Endothelial cell of umbilical vein (primary cell): ENCODE results near the gene ITSN2. TPM values are rescaled to one million over a fixed set of nuclear protein-coding genes. Genes with fewer than 3 reads are reported as not detected.
"Not testable (repeated sequence)": the region's sequence is repeated elsewhere in the genome, so short reads cannot be mapped to it uniquely, and the experiment has no call there.

Source experiments
- BruUV-seq: library from RNA; stranded (reverse); fragments of 400-500 nt; replicated peaks from 2 replicates; lab custom pipeline; 2021; lab: Mats Ljungman, UMichigan
- CTCF ChIA-PET: fragments of 300-600, 350-600 bp; sonication (Branson Sonifier 250); formaldehyde crosslinking; loops from one replicate; lab custom pipeline; 2021; ENCODE audit warnings: antibody characterized with exemption, inconsistent platforms; lab: Charles Lee
- POLR2A ChIA-PET: fragments of 300-600, 350-600 bp; sonication (Branson Sonifier 250); formaldehyde crosslinking; loops from one replicate; lab custom pipeline; 2021; ENCODE audit warnings: antibody characterized with exemption, inconsistent platforms; lab: Charles Lee
- DNase-seq: peaks from one replicate; pipeline ENCODE4 v3.0.0-alpha.2; 2011; ENCODE audit warnings: low read depth, low spot score
- FAIRE-seq: peaks from 2 replicates; lab custom pipeline; 2011; peaks lifted over from hg19 to GRCh38; lab: Jason Lieb, UNC
- H2AFZ ChIP-seq: 2 replicates; pipeline ENCODE4 v1.6.0; 2012; ENCODE audit warnings: low read depth, low read length, control low read depth, inconsistent platforms
- H3K27ac ChIP-seq: 2 replicates; pipeline ENCODE4 v1.5.1; 2011; ENCODE audit warnings: low read depth, mild to moderate bottlenecking, control low read depth, low read length, moderate library complexity; ENCODE audit not compliant: insufficient read depth
- H3K27me3 ChIP-seq, 2 experiments: 2 replicates each; pipeline versions ENCODE4 v1.6.0 to v1.6.1; 2011; ENCODE audit warnings: low read length in 2 of 2, mixed read lengths in 1 of 2; ENCODE audit not compliant: control insufficient read depth in 2 of 2, insufficient read depth in 2 of 2
- H3K36me3 ChIP-seq, 2 experiments: 2 replicates in 1 of 2; 3 replicates in 1 of 2; pipeline ENCODE4 v1.5.1; 2011; ENCODE audit warnings: low read length in 2 of 2, mild to moderate bottlenecking in 1 of 2, moderate library complexity in 1 of 2; ENCODE audit not compliant: control insufficient read depth in 2 of 2, insufficient read depth in 2 of 2; ENCODE audit errors: extremely low read depth in 1 of 2
- H3K4me1 ChIP-seq: 3 replicates; pipeline ENCODE4 v1.5.1; 2011; ENCODE audit warnings: mild to moderate bottlenecking, low read length; ENCODE audit not compliant: control insufficient read depth, insufficient read depth; ENCODE audit errors: extremely low read depth
- H3K4me2 ChIP-seq: 2 replicates; pipeline ENCODE4 v1.6.1; 2011; ENCODE audit warnings: low read length, control low read depth, mixed read lengths; ENCODE audit not compliant: insufficient read depth
- H3K4me3 ChIP-seq, 3 experiments: fragments of 200-600 bp in 1 of 3; sonication (generic), shearing (Covaris generic) in 1 of 3; replicated peaks in 1 of 3; 2 replicates each; pipeline ENCODE4 v1.5.1; 2011 to 2016; ENCODE audit warnings: control low read depth in 3 of 3, low read length in 3 of 3, mild to moderate bottlenecking in 2 of 3, inconsistent platforms in 1 of 3, low read depth in 1 of 3, moderate library complexity in 1 of 3; ENCODE audit not compliant: insufficient read depth in 1 of 3
- H3K79me2 ChIP-seq: 2 replicates; pipeline ENCODE4 v1.6.0; 2012; ENCODE audit warnings: low read length, inconsistent platforms; ENCODE audit not compliant: control insufficient read depth, insufficient read depth
- H3K9ac ChIP-seq: replicated peaks from 2 replicates; pipeline ENCODE3; 2011; ENCODE audit warnings: low read length, control low read depth; ENCODE audit not compliant: insufficient read depth; ENCODE audit errors: extremely low read depth
- H3K9me1 ChIP-seq: replicated peaks from 3 replicates; pipeline ENCODE4 v1.6.0; 2011; ENCODE audit warnings: mild to moderate bottlenecking, low read length; ENCODE audit not compliant: control insufficient read depth, insufficient read depth; ENCODE audit errors: extremely low read depth
- H3K9me3 ChIP-seq: replicated peaks from 2 replicates; pipeline ENCODE4 v1.5.1; 2012; ENCODE audit warnings: low read length, inconsistent platforms; ENCODE audit not compliant: control insufficient read depth, insufficient read depth
- H4K20me1 ChIP-seq: replicated peaks from 2 replicates; pipeline ENCODE3; 2011; ENCODE audit warnings: mild to moderate bottlenecking, low read length; ENCODE audit not compliant: control insufficient read depth, insufficient read depth; ENCODE audit errors: extremely low read depth
- EZH2 ChIP-seq: IDR thresholded peaks from 2 replicates; pipeline ENCODE4 v1.6.1; 2012; ENCODE audit warnings: borderline replicate concordance, low read depth, mild to moderate bottlenecking, moderate library complexity, low read length, inconsistent platforms; ENCODE audit not compliant: severe bottlenecking
- FOS ChIP-seq: IDR thresholded peaks from 2 replicates; pipeline ENCODE4 v1.6.1; 2011; ENCODE audit warnings: mild to moderate bottlenecking, low read length, moderate library complexity, borderline replicate concordance; ENCODE audit not compliant: insufficient read depth
- GATA2 ChIP-seq: IDR thresholded peaks from 2 replicates; pipeline ENCODE4 v1.7.0; 2011; ENCODE audit warnings: low read depth, mild to moderate bottlenecking, moderate library complexity, mixed read lengths, low read length; ENCODE audit not compliant: insufficient read length, insufficient read depth
- JUN ChIP-seq: IDR thresholded peaks from 2 replicates; pipeline ENCODE4 v1.6.1; 2011; ENCODE audit warnings: borderline replicate concordance, low read depth; ENCODE audit not compliant: insufficient read length, insufficient read depth
- MYC ChIP-seq: IDR thresholded peaks from one replicate; pipeline ENCODE4 v1.6.1; 2011; ENCODE audit warnings: mild to moderate bottlenecking, low read depth, low read length
- POLR2A ChIP-seq: IDR thresholded peaks from 2 replicates; pipeline ENCODE4 v1.6.1; 2012; ENCODE audit warnings: low read depth, mild to moderate bottlenecking, control low read depth, low read length
- POLR2AphosphoS5 ChIP-seq: IDR thresholded peaks from 2 replicates; pipeline ENCODE4 v1.6.1; 2012; ENCODE audit warnings: low read depth, mild to moderate bottlenecking, control low read depth, low read length, moderate library complexity; ENCODE audit not compliant: insufficient read depth
- dilution Hi-C: fragments of 300-500 bp; cut with MboI; formaldehyde crosslinking; loops from one replicate; pipeline ENCODE4 v1.15.0; 2019; ENCODE audit warnings: low sequenced_read_pairs; ENCODE audit not compliant: extremely low pct_ligation_motif_present
- intact Hi-C: fragments of 100-400 bp; cut with micrococcal nuclease; formaldehyde crosslinking; loops from one replicate; pipeline ENCODE4 v1.10.0; 2022
- polyA plus RNA-seq, 4 experiments: library from polyadenylated mRNA; depleted of rRNA in 3 of 4; stranded (reverse) in 3 of 4; unstranded in 1 of 4; fragments of >200 nt; gene quantifications; 2 replicates each; pipeline versions ENCODE4 v1.2.1 to v1.2.3, GENCODE V29; 2011 to 2012; ENCODE audit warnings: missing spikeins in 1 of 4
- total RNA-seq: library from RNA; stranded (reverse); gene quantifications from 2 replicates; pipeline ENCODE4 v1.2.3, GENCODE V29; 2021
- TF ChIP-seq, protein P1 (sequence below), 2 donors: IDR thresholded peaks; 1 replicate in 1 of 2; 2 replicates in 1 of 2; pipeline ENCODE4 v1.5.1; 2011; ENCODE audit warnings: low read length in 2 of 2, mild to moderate bottlenecking in 2 of 2, moderate library complexity in 2 of 2, control low read depth in 1 of 2, inconsistent platforms in 1 of 2, low read depth in 1 of 2; ENCODE audit not compliant: insufficient read depth in 1 of 2; ENCODE audit errors: extremely low read depth in 1 of 2
- TF ChIP-seq, protein P2 (sequence below): IDR thresholded peaks from 2 replicates; pipeline ENCODE4 v1.6.1; 2011; ENCODE audit not compliant: insufficient read depth, insufficient read length

The ITSN2 gene
- total and polyA plus RNA-seq, 2 donors (not counting 3 experiments of a cell fraction or from before 2014, with no cell fraction given) = 30.5 to 56.8 TPM

DNA sequence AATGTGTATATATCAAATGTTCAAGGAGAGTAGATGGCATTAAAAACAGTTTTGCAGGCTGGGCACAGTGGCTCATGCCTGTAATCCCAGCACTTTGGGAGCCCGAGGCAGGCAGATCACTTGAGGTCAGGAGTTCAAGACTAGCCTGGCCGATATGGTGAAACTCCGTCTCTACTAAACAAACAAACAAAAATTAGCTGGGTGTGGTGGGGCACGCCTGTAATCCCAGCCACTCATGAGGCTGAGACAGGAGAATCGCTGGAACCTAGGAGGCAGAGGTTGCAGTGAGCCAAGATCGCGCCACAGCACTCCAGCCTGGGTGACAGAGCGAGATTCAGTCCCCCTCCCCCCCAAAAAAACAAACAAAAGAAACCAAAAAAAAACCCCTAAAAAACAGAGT, 48.4 kb upstream of the ITSN2 start:
- H3K79me2 ChIP-seq, H3K4me2 ChIP-seq, DNase-seq, POLR2A ChIA-PET, FAIRE-seq, dilution Hi-C loops, intact Hi-C loops, H3K36me3 ChIP-seq, H3K9me1 ChIP-seq, H3K4me1 ChIP-seq, H3K4me3 ChIP-seq, H3K9me3 ChIP-seq, H2AFZ ChIP-seq, H3K27ac ChIP-seq, H3K27me3 ChIP-seq, H4K20me1 ChIP-seq, H3K9ac ChIP-seq, BruUV-seq: not testable (repeated sequence)
- CTCF ChIA-PET = interaction anchor here (0.6 to 7.5 kb wide), 10 partner anchors 9 to 816 kb away, joined by 3 to 198 read pairs (median 8); no protein-coding TSS in a partner anchor

DNA sequence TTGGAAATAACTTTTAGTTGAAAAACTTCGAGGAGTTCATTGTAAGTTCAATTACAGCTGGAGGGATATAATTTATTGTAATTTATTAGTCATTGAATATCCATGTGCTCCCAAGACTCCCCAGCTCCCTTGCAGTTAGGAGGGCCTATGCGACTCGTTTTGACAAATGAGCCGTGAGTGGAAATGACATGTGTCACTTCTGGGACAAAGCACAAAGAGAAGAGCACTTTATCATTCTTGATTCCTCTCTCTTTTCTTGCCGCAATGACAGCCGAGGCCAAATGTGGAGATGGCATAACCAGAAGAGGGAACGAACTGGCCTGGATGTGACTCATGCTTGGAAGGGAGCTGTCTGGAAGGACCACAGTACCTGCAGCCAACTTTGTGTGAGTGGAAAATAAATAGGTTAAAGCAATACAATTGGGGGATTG, 44.2 kb upstream of the ITSN2 start:
- H4K20me1 ChIP-seq = no peaks in the 10 kb centered on the region
- dilution Hi-C loops (no loop called here), intact Hi-C loops (no loop called here)
- no peaks in the 10 kb centered on the region for H3K9me1 ChIP-seq
- H3K36me3 ChIP-seq = no peaks in the 10 kb centered on the region
- H2AFZ ChIP-seq = no peak overlapping the region
- FAIRE-seq = no peak
- no peaks in the 10 kb centered on the region for H3K79me2 ChIP-seq
- H3K27me3 ChIP-seq = peaks cover 2 to 5% of the 10 kb centered on the region in 2 experiments
- H3K9ac ChIP-seq = no peak overlapping the region
- no peak overlapping the region for H3K27ac ChIP-seq
- ChIA-PET POLR2A (no interaction called here), CTCF (interaction anchor here (0.8 to 2.1 kb wide), 2 partner anchors 18 to 423 kb away, joined by 4 to 10 read pairs; no protein-coding TSS in a partner anchor)
- H3K4me2 ChIP-seq = no peak overlapping the region
- TF ChIP-seq, protein P1, sequence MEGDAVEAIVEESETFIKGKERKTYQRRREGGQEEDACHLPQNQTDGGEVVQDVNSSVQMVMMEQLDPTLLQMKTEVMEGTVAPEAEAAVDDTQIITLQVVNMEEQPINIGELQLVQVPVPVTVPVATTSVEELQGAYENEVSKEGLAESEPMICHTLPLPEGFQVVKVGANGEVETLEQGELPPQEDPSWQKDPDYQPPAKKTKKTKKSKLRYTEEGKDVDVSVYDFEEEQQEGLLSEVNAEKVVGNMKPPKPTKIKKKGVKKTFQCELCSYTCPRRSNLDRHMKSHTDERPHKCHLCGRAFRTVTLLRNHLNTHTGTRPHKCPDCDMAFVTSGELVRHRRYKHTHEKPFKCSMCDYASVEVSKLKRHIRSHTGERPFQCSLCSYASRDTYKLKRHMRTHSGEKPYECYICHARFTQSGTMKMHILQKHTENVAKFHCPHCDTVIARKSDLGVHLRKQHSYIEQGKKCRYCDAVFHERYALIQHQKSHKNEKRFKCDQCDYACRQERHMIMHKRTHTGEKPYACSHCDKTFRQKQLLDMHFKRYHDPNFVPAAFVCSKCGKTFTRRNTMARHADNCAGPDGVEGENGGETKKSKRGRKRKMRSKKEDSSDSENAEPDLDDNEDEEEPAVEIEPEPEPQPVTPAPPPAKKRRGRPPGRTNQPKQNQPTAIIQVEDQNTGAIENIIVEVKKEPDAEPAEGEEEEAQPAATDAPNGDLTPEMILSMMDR (IDR thresholded peaks at IDR 0.05; ENCODE audit: extremely low read depth in 1 of 2, insufficient read depth in 1 of 2, low read depth in 1 of 2, low read length in 2 of 2) = no peak
- TF ChIP-seq POLR2A (no peak), JUN (no peak), POLR2AphosphoS5 (no peak), EZH2 (no peak), MYC (no peak), GATA2 (no peak), FOS (no peak)
- TF ChIP-seq, protein P2, sequence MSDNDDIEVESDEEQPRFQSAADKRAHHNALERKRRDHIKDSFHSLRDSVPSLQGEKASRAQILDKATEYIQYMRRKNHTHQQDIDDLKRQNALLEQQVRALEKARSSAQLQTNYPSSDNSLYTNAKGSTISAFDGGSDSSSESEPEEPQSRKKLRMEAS = no peak
- H3K4me3 ChIP-seq = no peak overlapping the region
- no peaks in the 10 kb centered on the region for H3K9me3 ChIP-seq
- BruUV-seq = no TSS peak
- no peaks in the 10 kb centered on the region for H3K4me1 ChIP-seq
- no peak for DNase-seq
